HG02798 (cell line): Measurements from ENCODE around the gene LRP6.

Experiments
- ATAC-seq: cut with Tn5 transposase; IDR thresholded peaks from one replicate; pipeline ENCODE4 v1.9.1; 2021; ENCODE audit warnings: mild to moderate bottlenecking; ENCODE audit not compliant: unreplicated experiment, poor library complexity

Gene LRP6

GRCh38 chr12:12087693-12088034, 179.2 kb downstream of the LRP6 start:
- no peak for ATAC-seq

- no peak for ATAC-seq
Observed at GRCh38 chr12:12086973-12087692, 179.7 kb downstream of the LRP6 start.

GRCh38 chr12:12086362-12086761, 180.5 kb downstream of the LRP6 start:
- no peak for ATAC-seq

GRCh38 chr12:12083688-12084087, 183.2 kb downstream of the LRP6 start:
- no peak for ATAC-seq

GRCh38 chr12:12081836-12082497, 184.9 kb downstream of the LRP6 start:
- ATAC-seq, result no peak

- no peak for ATAC-seq
Observed at GRCh38 chr12:12079291-12079690, 187.6 kb downstream of the LRP6 start.

GRCh38 chr12:12072064-12072760, 194.6 kb downstream of the LRP6 start:
- ATAC-seq, result no peak

- peak; percentile 59 for ATAC-seq
Observed at GRCh38 chr12:12070674-12071656, 195.9 kb downstream of the LRP6 start, which contains the start of gene BCL2L14. Gene BCL2L14, plus strand, starts transcription at chr12:12070939. Its CDS starts 8,367 bp downstream, at chr12:12079306.

- ATAC-seq, result no peak
Observed at GRCh38 chr12:12069821-12070548, 196.9 kb downstream of the LRP6 start.

GRCh38 chr12:12068751-12069150, 198.1 kb downstream of the LRP6 start:
- ATAC-seq, result no peak
